ENCODE data around the gene CBFA2T3.
A peak's percentile ranks its signal among the peaks of the same experiment; 100 is the strongest.

CBFA2T3 gene

GRCh38 chr16:88936556-88937205, 40.3 kb downstream of the CBFA2T3 start:
- DNase-seq, result no peak

- DNase-seq, result peak; percentile 29
These were observed 40.9 kb downstream of the CBFA2T3 start for GRCh38 chr16:88936008-88936555.

GRCh38 chr16:88934066-88934667, 42.8 kb downstream of the CBFA2T3 start:
- no peak for DNase-seq

- no peak for DNase-seq
These were observed 44.1 kb downstream of the CBFA2T3 start for GRCh38 chr16:88932929-88933328.

- DNase-seq, result no peak
These were observed 45.1 kb downstream of the CBFA2T3 start for GRCh38 chr16:88931936-88932335.

GRCh38 chr16:88931373-88931900, 45.6 kb downstream of the CBFA2T3 start:
- no peak for DNase-seq

GRCh38 chr16:88930716-88931115, 46.3 kb downstream of the CBFA2T3 start:
- DNase-seq, result no peak

GRCh38 chr16:88929091-88929445, 47.9 kb downstream of the CBFA2T3 start:
- DNase-seq, result no peak

GRCh38 chr16:88928405-88929090, 48.5 kb downstream of the CBFA2T3 start:
- DNase-seq, result no peak

- no peak for DNase-seq
These were observed 49.3 kb downstream of the CBFA2T3 start for GRCh38 chr16:88927661-88928060.

- no peak for DNase-seq
These were observed 50.0 kb downstream of the CBFA2T3 start for GRCh38 chr16:88927010-88927409.

GRCh38 chr16:88926374-88926990, 50.5 kb downstream of the CBFA2T3 start:
- DNase-seq, result no peak

GRCh38 chr16:88925540-88925887, 51.5 kb downstream of the CBFA2T3 start:
- no peak for DNase-seq

- DNase-seq, result peak; percentile 38
These were observed 52.0 kb downstream of the CBFA2T3 start for GRCh38 chr16:88924834-88925539.

GRCh38 chr16:88923926-88924833, 52.8 kb downstream of the CBFA2T3 start:
- DNase-seq, result no peak

- no peak for DNase-seq
These were observed 53.6 kb downstream of the CBFA2T3 start for GRCh38 chr16:88923450-88923849.

- DNase-seq, result no peak
These were observed 54.1 kb downstream of the CBFA2T3 start for GRCh38 chr16:88922826-88923410.

GRCh38 chr16:88922114-88922825, 54.7 kb downstream of the CBFA2T3 start:
- DNase-seq, result no peak

GRCh38 chr16:88921591-88921990, 55.4 kb downstream of the CBFA2T3 start:
- no peak for DNase-seq

All from CD4-positive, alpha-beta T cell treated with Interleukin-6 for 4 hours (primary cell).